NCI-H2171 treated with DMSO at 0.1 percent for 48 hours (cell line): ENCODE results near the gene HSBP1.

Experiments used
- DNase-seq: peaks from one replicate; lab custom pipeline; 2025; lab: John Stamatoyannopoulos, UW

The HSBP1 gene

GRCh38 chr16:83803811-83804210 lies 4.0 kb upstream of the HSBP1 start:
- no peak for DNase-seq

DNA sequence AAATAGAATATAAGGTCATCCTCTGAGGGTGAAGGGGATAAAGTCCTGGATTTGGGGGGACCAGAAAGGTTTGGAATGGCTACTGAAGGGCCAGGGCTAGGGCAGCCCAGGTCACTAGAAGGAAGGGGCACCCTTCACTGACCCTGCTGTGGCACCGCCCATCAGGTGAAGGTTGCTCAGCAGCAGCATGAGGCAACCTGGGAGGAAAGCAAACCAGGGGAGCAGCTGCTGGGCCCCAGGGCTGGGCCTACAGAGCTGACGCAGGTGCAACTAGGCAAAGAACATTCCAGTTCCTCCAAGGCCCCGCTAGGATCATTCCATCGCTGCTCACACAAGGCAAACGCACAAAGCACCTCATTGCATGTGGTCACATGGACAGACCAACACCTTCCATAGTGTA lies 3.4 kb upstream of the HSBP1 start:
- no peak for DNase-seq

GRCh38 chr16:83806036-83806435 lies 1.7 kb upstream of the HSBP1 start:
- DNase-seq, result no peak

GRCh38 chr16:83806731-83807130 lies 1.0 kb upstream of the HSBP1 start:
- no peak for DNase-seq

DNA sequence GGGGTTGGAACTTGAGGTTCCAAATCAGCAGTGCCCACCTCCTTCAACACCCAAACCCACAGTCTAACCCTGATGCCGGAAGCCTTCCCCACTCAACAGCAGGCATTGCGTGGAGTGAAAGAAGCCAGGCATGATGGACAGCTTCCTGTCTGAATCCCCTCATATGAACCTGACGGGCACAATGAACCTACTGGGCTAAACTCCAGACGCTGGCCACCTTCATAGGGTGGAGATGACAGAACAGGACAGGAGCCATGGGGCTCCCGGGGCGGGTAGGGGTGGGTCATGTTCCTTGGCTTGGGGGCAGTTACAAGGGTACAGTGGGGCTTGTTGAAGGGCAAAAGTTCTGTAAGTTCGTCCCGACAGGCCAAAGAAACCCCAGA lies 460 bp upstream of the HSBP1 start:
- DNase-seq, result no peak

- no peak for DNase-seq
Observed at GRCh38 chr16:83808573-83809014, 816 bp downstream of the HSBP1 start.

- no peak for DNase-seq
Observed at GRCh38 chr16:83809092-83809491, 1.3 kb downstream of the HSBP1 start.

- DNase-seq, result no peak
Observed at GRCh38 chr16:83810901-83811300, 3.1 kb downstream of the HSBP1 start.

DNA sequence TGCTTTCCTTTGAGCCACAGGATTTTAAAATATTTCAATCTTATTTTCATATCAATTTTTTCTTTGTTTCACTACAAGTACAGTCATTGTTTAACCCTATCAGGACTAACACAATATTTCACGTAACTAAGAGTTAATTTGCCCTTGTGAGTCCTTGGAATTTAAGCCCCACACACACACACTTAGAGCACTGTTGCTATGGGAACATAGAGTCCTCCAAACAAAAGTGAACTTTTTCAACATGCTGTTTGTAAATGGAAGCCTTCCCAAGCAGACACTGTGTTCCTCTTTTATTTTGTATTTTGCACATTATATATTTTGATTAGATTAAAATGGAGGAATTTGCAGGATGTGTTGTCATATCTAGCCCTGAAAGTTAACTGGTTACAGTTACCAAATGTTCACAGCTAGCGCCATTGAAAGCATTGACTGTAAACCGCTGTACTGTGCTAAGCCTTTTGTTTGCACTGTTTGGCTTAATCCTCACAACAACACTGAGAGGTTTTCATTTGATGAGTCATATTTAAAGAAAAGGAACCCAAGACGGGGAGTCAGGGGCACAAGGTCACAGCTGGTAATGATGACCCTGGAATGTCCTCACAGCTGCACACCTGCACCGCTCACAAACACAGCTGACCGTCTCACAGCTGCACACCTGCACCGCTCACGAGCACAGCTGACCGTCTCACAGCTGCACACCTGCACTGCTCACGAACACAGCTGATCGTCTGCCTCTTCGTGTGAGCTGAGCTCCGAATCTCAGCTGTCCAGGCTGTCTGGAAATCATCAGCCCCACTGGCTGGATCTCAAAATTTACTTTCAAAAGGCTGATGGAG lies 6.3 kb downstream of the HSBP1 start:
- peak; percentile 39 for DNase-seq

DNA sequence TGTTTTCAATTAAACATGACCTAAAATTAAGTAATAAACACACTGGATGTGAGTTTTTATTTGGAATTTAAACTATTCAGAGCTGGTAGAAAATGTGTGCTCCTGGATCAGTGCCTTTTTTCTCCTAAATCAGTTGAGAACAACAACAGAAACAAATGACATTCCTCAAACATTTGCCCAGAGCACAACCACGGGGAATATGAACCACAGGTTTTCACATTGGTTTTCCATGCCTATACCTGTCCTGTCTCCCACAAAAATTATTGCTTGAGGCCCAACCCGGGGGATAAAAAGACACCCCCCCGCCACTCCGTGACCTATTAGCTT lies 6.8 kb downstream of the HSBP1 start:
- DNase-seq, result no peak

GRCh38 chr16:83817022-83817421 lies 9.2 kb downstream of the HSBP1 start:
- no peak for DNase-seq

GRCh38 chr16:83818276-83818675 lies 10.5 kb downstream of the HSBP1 start:
- no peak for DNase-seq

DNA sequence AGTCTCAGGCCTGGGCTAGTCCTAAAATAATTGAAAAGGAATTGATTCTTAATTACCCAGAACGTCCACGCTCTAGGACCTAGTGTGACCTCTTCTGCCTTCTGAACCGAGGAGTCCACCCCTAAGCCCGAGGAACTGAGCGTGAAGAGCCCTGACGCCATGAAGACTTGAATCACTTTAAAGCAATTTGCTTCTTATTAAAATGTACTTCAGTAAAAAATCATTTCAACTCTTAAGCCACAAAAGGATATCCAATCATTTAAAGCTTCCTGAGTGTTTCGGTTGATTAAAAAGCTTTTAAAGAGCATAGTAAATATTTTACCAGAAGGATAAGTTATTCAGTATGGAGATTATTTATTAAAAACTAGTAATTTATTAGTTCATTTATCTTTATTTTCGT lies 11.6 kb downstream of the HSBP1 start:
- no peak for DNase-seq

- DNase-seq, result peak; percentile 62
Observed at GRCh38 chr16:83826146-83826913, 18.6 kb downstream of the HSBP1 start.

DNA sequence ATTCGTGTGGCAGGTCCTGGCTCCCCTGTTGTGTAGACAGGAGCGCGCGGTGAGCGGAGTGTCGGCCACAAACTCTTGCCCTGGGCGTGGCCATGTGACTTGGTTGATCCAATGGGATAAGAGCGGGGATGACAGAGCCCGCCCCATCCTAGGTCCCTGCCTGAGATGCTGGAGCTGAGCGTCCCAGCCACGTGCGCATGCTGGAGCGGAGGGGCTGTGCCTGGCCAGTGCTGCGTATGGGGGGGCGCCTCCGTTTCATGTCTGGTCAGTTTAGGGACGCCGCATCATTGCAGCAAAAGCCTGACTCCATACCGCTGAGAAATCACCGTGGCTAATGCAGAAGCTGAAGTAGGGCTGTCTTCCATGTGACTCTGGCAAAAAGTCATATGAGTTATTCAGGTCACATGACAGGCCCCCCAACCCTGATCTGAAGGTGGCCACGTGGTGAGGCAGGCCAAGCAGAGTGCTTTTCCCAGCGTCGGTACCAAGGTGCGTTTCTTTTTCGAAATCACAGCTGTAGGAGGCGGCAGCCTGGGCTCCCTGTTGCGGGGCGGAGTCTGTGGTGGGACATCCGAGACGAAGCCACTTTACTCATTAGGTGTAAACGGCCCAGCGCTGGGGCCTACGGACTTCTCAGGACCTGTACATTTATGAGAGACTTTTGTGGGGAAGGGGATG lies 22.5 kb downstream of the HSBP1 start:
- DNase-seq, result no peak

GRCh38 chr16:83830769-83831455 lies 23.1 kb downstream of the HSBP1 start:
- DNase-seq, result no peak

- DNase-seq, result no peak
Observed at GRCh38 chr16:83831456-83831987, 23.7 kb downstream of the HSBP1 start.

GRCh38 chr16:83833921-83834320 lies 26.1 kb downstream of the HSBP1 start:
- DNase-seq, result no peak

DNA sequence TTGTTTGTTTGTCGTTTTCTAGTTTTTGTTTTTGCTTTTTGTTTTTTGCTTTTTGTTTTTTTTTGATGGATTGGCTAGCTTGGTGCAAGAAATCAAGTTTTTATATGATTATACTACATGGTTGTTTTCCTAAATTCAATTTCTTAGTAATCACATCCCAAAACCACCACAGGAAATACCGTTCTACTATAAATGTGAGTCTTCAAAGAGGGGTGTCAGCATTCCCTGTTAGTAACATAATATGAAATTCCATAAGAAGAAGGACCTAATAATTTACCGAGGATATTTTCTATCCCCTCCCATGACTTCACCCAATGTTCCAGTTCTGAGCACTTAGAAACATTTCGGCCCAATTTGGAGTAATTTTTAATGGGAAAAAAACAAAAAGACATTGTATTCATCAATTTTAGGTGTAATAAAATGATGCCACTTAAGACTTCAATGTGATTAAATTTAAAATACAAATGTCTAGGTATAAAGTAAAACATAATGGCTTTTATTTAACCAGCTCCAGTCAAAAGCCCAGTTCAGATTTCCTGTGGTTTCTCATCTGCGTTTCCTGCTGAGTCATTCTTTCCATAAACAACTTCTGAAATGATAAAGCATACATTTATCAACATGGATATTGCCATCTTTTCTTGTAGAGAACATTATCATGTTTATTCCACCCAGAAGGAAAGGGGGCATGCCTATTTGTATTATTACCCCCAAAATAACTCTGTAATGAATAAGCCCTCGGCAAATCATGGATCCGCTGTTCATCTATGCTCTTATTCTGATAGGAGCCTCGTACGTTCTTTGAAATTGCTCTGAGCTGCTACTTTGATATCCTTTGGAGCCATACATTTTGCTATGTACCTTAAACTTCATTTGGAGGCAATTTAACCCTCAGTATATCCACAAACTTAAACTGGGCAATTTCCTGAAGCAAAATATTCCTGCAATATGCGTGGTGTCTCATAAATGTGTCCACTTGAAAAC lies 28.1 kb downstream of the HSBP1 start:
- peak; percentile 21 for DNase-seq

DNA sequence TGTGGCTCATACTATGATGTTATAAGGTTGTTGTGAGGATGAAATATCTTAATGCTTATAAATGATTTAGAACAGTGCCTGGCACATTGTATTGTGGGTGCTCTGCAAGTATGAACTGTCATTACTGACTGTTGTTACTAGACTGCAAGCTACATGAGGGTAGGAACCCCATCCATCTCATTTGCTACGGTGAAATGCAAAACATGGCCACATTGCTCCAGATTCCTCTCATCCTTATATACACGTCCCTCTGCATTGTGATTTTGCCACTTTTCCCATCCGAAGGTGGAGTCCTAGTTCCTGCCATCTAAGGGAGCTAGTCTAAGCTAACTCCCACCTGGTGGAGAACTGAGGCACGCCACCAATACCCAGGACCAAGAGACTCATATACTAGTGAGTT lies 29.8 kb downstream of the HSBP1 start:
- DNase-seq, result no peak

- peak; percentile 3 for DNase-seq
Observed at GRCh38 chr16:83838151-83838550, 30.4 kb downstream of the HSBP1 start.
